Measurements from ENCODE around the gene P2RY14.

Gene P2RY14

DNA sequence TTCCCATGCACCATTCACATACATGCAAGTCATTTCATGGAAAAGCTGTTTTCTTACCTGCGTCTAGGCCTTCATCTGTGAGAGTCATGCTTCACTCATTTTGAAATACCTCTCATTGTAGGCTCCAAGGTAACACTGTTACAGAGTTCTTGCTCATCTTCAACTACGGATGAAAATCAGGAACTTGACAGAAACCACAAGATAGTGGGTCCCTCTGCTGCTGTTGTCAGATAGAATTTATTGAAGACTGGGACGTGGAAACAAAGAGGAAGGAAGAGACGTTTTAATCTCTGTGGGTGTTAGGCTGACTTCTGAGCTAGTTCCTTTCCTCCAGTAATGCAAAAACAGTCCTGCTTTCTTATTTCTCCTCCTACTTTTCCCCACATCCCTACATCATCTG lies at the start of gene P2RY14:
P2RY14 (minus strand) TSS at position 313 of the 400 bp plus-strand sequence. CDS start 64,226 bp downstream, outside the sequence.
- Mint-ChIP-seq H3K9me3 (no peaks in the 10 kb centered on the region), H3K4me1 (ENCODE audit: low read depth) (peaks cover 68% of the 10 kb centered on the region), H3K36me3 (ENCODE audit: low read depth) (peaks cover 13% of the 10 kb centered on the region), H3K4me3 (peak within 1 kb of the TSS; percentile 83), H3K27me3 (ENCODE audit: low read depth) (no peaks in the 10 kb centered on the region), H3K27ac (peak within 1 kb of the TSS; percentile 95)

DNA sequence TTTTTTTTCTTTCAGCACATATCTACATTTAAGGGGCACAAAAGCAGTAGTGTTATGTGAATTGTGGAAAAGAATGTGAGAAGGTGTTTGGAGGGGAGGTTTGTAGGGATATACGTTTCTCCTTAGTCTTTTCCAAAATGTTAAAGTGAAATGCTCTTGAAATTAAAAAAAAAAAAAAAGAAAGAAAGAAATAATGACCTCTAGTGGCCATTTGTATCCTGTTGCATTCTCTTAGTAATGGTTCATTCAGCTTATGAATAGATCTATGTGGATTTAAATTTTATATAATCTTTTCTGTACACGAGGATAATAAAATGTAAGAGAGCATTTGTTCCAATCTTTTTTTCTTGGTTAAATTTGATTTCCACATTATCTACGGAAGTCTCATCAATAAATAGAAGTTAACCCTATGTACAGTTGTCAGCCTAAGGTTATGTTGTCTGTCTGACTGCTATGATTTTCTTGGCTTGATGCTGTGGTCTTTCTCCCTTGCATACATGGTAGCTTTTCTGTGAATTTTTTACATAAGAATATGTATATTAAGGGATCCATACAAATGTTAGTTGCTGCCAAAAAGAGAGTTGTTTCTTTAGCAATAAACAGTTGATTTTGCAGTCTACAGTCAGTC lies 49.3 kb upstream of the P2RY14 start:
- Mint-ChIP-seq H3K27ac (no peak overlapping the region), H3K4me1 (ENCODE audit: low read depth) (peaks cover 6% of the 10 kb centered on the region), H3K27me3 (ENCODE audit: low read depth) (peaks cover 23% of the 10 kb centered on the region), H3K9me3 (no peaks in the 10 kb centered on the region), H3K36me3 (ENCODE audit: low read depth) (no peaks in the 10 kb centered on the region), H3K4me3 (no peak overlapping the region)

DNA sequence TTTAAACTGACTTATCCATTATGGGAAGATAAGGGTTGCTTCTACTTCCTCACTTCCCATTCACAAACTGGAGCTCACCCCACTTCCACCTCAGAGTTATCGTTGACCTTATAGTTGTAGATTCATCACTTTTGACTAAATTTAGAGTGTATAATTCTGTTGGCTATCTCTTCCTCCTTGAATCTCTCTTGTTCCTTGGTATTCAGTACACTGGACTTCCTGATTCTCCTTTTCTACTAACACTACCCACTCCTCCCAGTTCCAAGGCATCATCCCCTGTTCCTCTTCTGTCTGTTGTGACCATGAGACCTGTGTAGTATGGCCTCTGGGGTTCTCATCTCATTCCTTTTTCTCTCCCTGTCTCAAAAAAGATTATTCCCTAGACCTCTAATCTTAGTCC lies 44.2 kb upstream of the P2RY14 start:
- Mint-ChIP-seq H3K27me3 (ENCODE audit: low read depth) (peaks cover 11% of the 10 kb centered on the region), H3K4me3 (no peak overlapping the region), H3K9me3 (no peaks in the 10 kb centered on the region), H3K36me3 (ENCODE audit: low read depth) (no peaks in the 10 kb centered on the region), H3K27ac (no peak overlapping the region), H3K4me1 (ENCODE audit: low read depth) (no peaks in the 10 kb centered on the region)

DNA sequence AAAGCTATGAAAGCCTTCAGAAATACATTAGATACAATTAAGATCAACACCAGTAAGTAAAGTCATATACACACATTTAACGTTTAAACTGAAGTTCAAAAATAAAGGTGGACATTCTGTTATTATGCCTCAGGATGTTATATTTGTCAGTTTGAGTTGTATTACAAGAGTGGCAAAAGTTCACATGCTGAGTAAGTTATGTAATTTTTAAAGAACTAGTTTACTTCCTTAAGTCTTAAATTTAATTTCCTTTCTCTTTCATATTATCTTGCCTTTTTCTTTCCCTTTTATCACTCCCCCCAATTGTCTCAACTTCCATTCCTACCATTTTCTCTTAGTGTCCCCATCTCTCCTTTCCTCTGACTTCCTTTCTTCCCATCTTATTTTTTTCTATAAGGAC lies 43.2 kb upstream of the P2RY14 start:
- Mint-ChIP-seq H3K27ac (no peak overlapping the region), H3K27me3 (ENCODE audit: low read depth) (peaks cover 11% of the 10 kb centered on the region), H3K36me3 (ENCODE audit: low read depth) (no peaks in the 10 kb centered on the region)

DNA sequence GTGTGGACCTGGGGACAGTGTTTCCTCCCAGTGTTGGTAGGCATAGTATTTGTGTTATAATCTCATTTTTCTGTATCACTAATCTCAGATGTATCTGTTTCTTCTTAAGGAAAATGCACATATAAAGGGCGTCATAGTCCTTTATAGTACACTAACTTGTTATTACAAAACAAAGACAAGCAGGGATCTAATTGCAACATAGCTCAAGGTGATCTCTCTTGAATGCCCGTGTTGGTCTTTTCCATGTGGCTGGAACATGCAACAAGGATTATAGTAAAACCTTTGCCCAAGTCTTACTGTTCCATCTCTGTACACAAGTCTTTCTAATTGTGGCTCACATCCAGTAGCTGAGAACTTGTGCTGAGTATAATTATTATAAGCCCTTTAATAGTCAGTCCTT lies 41.8 kb upstream of the P2RY14 start:
- peaks cover 8% of the 10 kb centered on the region for H3K27me3 Mint-ChIP-seq (ENCODE audit: low read depth)
- H3K4me3 Mint-ChIP-seq: no peak overlapping the region
- H3K36me3 Mint-ChIP-seq (ENCODE audit: low read depth): no peaks in the 10 kb centered on the region
- H3K27ac Mint-ChIP-seq: no peak overlapping the region
- H3K4me1 Mint-ChIP-seq (ENCODE audit: low read depth): peaks cover 10% of the 10 kb centered on the region
- no peaks in the 10 kb centered on the region for H3K9me3 Mint-ChIP-seq

More for the DNA sequence above, 43.2 kb upstream of the P2RY14 start:
- Mint-ChIP-seq H3K9me3 (no peaks in the 10 kb centered on the region), H3K4me1 (ENCODE audit: low read depth) (peaks cover 3% of the 10 kb centered on the region), H3K4me3 (no peak overlapping the region)

DNA sequence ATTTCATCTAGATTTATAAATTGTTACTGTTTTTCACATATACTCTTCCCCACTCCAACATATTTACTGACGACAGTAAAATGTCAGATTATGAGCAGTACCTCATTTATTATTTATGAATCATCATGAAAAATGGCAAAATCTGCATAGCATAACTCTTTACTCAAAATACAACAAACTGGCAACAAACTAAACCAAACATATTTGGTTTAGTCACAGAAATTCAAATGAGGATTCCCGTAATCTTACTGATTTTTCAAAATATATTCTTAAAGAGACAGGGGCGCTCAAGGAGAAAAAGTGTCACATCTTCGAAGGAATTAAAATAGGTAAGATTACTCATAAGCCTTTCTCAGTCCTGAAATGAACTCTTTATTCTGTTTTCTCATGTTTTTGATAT lies 41.3 kb upstream of the P2RY14 start:
- Mint-ChIP-seq H3K9me3 (no peaks in the 10 kb centered on the region), H3K27ac (no peak overlapping the region), H3K4me3 (no peak overlapping the region), H3K27me3 (ENCODE audit: low read depth) (peaks cover 9% of the 10 kb centered on the region), H3K36me3 (ENCODE audit: low read depth) (no peaks in the 10 kb centered on the region), H3K4me1 (ENCODE audit: low read depth) (peaks cover 11% of the 10 kb centered on the region)

DNA sequence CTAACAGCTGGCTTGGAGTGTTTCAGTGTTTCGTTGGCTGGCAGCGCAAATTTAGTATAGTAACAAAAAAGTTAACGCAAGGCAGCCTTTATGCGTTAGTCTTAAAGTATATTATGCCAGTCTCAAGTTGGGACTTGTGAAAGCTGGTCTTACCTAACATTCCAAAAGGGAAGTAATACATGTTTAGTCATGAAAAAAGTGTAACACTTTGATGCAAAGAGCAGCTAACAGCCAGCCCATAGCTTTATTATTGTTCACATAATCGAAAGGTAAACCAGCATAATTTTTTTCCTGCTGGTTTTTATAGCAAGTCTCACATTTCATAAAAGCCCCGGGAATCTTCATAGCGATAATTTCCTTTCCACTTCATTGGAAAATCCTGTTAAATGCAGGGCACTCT lies 40.6 kb upstream of the P2RY14 start:
- H3K9me3 Mint-ChIP-seq: no peaks in the 10 kb centered on the region

DNA sequence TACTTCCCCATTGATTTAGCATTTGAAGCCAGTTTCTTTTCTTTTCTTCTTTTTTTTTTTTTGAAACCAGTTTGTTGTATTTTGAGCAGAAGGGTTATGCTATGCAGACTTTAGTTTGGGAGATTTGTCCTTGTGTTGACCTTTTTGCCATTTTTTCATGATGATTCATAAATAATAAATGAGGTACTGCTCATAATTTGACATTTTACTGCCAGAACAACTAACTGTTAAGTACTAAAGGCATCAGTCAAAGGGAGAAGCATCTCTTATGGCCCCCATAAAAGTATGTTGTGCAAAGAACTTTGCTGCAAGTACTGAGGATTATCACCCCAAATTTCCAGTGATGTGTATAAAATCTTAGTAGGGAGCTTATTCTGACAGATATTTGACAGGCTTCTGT lies 40.0 kb upstream of the P2RY14 start:
- Mint-ChIP-seq H3K4me1 (ENCODE audit: low read depth) (peaks cover 11% of the 10 kb centered on the region), H3K4me3 (no peak overlapping the region), H3K27ac (no peak overlapping the region), H3K9me3 (no peaks in the 10 kb centered on the region), H3K27me3 (ENCODE audit: low read depth) (peaks cover 6% of the 10 kb centered on the region), H3K36me3 (ENCODE audit: low read depth) (no peaks in the 10 kb centered on the region)

More for the DNA sequence above, 40.6 kb upstream of the P2RY14 start:
- Mint-ChIP-seq H3K27ac (no peak overlapping the region), H3K36me3 (ENCODE audit: low read depth) (no peaks in the 10 kb centered on the region), H3K27me3 (ENCODE audit: low read depth) (peaks cover 6% of the 10 kb centered on the region), H3K4me3 (no peak overlapping the region), H3K4me1 (ENCODE audit: low read depth) (peaks cover 11% of the 10 kb centered on the region)

DNA sequence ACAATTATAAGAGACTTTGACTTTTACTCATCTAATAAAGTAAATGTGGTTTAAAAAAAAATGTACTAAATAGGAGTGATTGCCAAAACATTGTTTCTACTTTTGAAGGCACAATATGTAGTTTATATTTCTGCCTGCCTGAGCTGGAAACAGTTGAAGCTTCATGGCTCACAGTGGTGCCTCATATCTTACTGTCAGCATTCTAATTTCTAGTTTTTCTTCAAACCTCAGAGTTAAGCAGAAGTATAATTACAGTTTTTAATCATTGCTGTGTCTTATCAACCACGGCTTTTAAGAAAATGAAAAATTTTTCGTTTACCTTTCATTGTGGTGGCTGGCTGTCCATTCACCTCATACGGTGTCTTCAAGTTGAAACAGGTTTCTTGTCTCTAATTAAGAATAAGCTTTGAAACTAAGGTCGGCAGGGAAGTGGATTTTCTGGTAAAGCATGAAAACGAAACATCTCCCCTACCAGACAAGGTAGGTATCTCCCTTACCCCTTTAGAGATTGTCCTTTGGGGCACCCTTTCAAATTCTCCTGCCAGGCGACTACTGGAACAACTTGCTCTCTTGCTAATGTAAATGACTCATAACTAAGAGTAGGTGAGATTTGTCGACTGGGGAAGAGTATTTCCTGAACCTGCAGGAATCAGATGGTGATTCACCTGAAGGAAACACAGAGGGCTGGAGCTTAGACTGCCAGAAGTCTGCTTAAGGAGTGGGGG lies 38.1 kb upstream of the P2RY14 start, which contains the start of gene GPR87:
GPR87 (minus strand) TSS at position 554 of the 725 bp plus-strand sequence. CDS start 16,720 bp downstream, outside the sequence.
- Mint-ChIP-seq H3K36me3 (ENCODE audit: low read depth) (no peaks in the 10 kb centered on the region), H3K4me3 (no peak within 1 kb of the TSS), H3K27ac (no peak within 1 kb of the TSS), H3K4me1 (ENCODE audit: low read depth) (peaks cover 11% of the 10 kb centered on the region), H3K27me3 (ENCODE audit: low read depth) (peaks cover 6% of the 10 kb centered on the region), H3K9me3 (no peaks in the 10 kb centered on the region)

DNA sequence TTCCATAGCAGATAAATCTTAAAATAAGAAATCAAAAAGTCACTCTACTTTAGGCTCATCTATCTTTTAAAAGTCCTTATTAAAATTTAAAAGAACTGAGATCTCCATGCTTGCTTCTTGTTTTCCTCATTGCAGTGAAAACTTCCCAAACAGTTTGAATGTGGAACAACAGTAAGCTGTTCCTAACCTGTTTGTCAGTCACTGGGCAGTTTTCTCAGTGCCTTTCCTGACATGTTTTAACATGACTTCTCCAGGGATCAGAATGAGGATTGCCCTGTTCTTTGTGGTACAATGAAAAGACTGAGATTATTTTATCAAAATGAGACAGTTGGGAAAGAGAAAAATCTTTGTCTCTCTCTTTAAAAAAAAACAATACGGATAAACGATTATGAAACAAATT lies 37.5 kb upstream of the P2RY14 start:
- H3K27ac Mint-ChIP-seq: no peak overlapping the region
- H3K9me3 Mint-ChIP-seq: no peaks in the 10 kb centered on the region
- H3K4me1 Mint-ChIP-seq (ENCODE audit: low read depth): peaks cover 11% of the 10 kb centered on the region
- no peaks in the 10 kb centered on the region for H3K36me3 Mint-ChIP-seq (ENCODE audit: low read depth)
- no peak overlapping the region for H3K4me3 Mint-ChIP-seq
- peaks cover 6% of the 10 kb centered on the region for H3K27me3 Mint-ChIP-seq (ENCODE audit: low read depth)

DNA sequence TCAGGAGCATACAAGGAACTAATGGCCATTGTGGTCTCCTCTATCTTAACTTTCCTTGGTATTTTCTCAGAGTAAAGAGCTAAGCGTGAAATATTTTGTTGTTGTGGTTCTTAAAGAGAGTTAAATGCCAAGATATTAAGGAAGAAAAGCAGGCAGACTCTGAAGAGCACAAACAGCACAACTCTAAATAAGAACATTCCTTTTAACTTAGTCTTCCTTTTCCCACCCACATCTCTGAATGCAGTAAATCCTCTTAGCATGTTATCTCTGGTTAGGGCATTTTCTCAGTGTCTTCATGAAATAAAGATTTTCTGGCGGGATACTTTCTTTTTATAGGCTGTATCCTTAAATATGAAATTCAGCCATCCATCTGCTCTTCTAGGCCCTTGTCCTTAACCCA lies 36.8 kb upstream of the P2RY14 start:
- Mint-ChIP-seq H3K36me3 (ENCODE audit: low read depth) (no peaks in the 10 kb centered on the region), H3K4me1 (ENCODE audit: low read depth) (peaks cover 11% of the 10 kb centered on the region), H3K4me3 (no peak overlapping the region), H3K27ac (no peak overlapping the region), H3K9me3 (no peaks in the 10 kb centered on the region), H3K27me3 (ENCODE audit: low read depth) (peaks cover 6% of the 10 kb centered on the region)

DNA sequence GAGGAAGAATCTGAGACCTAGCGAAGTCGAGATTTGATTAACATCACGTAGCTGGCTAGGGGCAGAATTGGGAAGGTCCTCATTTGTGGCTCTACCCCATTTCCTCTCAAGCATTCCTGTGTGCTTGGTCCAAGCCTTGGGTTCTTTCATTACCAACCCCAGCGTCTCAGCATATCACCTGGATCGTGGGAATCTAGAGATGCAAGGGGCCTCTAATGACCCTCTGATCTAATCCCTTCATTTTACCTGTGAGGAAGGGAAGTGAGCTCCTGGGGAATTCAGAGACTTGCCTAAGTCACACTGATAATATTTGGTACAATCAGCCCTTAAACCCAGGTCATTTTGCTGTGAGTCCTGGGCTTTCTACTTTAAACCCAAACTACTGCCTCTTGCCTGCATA lies 36.3 kb upstream of the P2RY14 start:
- Mint-ChIP-seq H3K4me3 (no peak overlapping the region), H3K9me3 (no peaks in the 10 kb centered on the region), H3K27ac (no peak overlapping the region), H3K36me3 (ENCODE audit: low read depth) (no peaks in the 10 kb centered on the region), H3K4me1 (ENCODE audit: low read depth) (peaks cover 11% of the 10 kb centered on the region), H3K27me3 (ENCODE audit: low read depth) (peaks cover 6% of the 10 kb centered on the region)

DNA sequence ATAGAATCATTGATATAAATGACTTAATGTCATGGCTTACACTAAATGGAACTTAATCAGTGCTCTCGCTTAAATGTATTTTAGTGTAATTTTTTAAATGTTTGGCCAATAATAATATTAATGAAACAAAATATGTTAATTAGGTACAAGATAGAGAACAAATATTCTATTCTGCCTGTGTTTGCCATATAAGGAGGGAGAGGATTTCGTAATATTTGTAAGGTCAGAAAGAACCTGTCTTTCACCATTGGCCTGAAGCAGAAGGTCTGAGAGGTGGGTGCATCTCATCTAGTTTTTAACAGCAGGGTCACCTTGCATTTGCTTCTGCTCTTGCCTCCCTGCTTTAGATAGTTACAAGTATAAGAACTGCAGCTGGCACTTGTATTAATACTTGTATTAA lies 35.8 kb upstream of the P2RY14 start:
- Mint-ChIP-seq H3K27ac (no peak overlapping the region), H3K36me3 (ENCODE audit: low read depth) (no peaks in the 10 kb centered on the region), H3K27me3 (ENCODE audit: low read depth) (peaks cover 6% of the 10 kb centered on the region), H3K4me3 (no peak overlapping the region), H3K4me1 (ENCODE audit: low read depth) (peaks cover 11% of the 10 kb centered on the region), H3K9me3 (no peaks in the 10 kb centered on the region)

DNA sequence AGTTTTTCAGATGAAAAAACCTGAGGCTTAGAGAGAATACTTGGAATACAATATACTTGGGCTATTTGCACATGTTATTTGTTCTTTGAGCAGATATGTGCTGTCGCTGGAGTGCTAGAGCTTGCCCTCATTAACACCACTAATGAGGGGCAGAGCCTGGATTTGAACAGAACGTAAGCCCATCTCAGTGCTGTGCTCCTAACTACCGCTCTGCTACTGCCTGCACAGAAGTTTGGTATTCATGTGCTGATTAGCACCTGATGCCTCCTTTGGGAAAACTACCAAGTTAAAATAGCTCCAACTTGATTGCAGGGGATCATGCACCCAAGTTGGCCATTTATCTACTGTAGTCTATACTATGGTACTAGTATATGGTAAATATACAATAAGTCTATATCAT lies 34.6 kb upstream of the P2RY14 start:
- H3K9me3 Mint-ChIP-seq: no peaks in the 10 kb centered on the region
- H3K27me3 Mint-ChIP-seq (ENCODE audit: low read depth): peaks cover 6% of the 10 kb centered on the region
- H3K27ac Mint-ChIP-seq: no peak overlapping the region
- no peak overlapping the region for H3K4me3 Mint-ChIP-seq
- H3K4me1 Mint-ChIP-seq (ENCODE audit: low read depth): peaks cover 11% of the 10 kb centered on the region
- no peaks in the 10 kb centered on the region for H3K36me3 Mint-ChIP-seq (ENCODE audit: low read depth)

DNA sequence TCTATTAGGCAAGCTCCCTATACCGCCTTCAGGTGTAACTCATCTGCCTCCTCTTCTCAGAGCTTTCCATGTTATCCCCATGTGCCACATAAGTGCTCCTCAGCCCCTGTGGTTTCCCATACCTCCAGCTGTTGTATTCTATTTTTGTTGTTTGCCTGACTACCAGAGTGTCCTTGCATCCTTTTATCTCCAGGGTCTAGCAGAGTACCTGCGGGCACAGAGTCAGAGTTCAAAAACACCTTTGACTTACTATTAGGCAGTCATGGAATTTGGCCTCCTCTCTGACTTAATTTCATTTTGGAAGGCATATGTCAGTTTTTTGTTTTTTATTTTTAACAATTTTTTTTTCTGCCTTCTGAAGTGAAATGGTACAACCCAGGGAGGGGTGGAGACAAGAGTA lies 31.2 kb upstream of the P2RY14 start:
- no peaks in the 10 kb centered on the region for H3K9me3 Mint-ChIP-seq
- peaks cover 12% of the 10 kb centered on the region for H3K4me1 Mint-ChIP-seq (ENCODE audit: low read depth)
- H3K36me3 Mint-ChIP-seq (ENCODE audit: low read depth): no peaks in the 10 kb centered on the region
- no peak overlapping the region for H3K4me3 Mint-ChIP-seq
- H3K27ac Mint-ChIP-seq: no peak overlapping the region
- no peaks in the 10 kb centered on the region for H3K27me3 Mint-ChIP-seq (ENCODE audit: low read depth)
